NOMO-1 treated with DMSO at 0.1 percent for 48 hours (cell line): ENCODE measurements around the gene EOLA1.
"Not testable (repeated sequence)": the region's sequence is repeated elsewhere in the genome, so short reads cannot be mapped to it uniquely, and the experiment has no call there.

Experiments used
- DNase-seq: peaks from one replicate; lab custom pipeline; 2025; ENCODE audit not compliant: unreplicated experiment; lab: John Stamatoyannopoulos, UW

Gene EOLA1

DNA sequence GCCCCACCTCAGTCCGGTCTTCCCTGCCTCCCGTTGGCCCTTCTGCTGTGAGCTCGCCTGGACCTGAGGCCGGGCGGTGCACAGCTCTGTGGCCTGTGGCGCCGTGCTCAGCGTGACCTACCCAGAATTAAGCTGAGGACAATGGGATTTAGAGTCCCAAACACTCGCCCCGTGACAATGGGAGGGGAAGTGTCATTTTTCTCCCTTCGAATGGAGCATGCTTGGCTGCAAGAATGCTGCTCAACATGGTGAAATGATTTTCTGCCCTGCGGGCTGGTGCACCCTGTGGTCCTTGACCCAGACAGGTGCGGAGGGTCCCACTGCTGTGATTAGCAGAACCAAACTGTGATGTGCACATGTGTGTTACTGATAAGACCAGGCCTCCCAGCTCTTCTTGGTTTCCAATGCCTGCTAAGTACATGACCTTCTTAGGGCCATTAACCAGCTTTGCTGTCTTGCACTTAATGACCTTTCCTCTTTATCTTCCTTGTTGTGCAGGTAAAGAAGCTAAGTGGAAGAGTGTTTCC is 772 bp downstream of the EOLA1 start:
- DNase-seq, result no peak

DNA sequence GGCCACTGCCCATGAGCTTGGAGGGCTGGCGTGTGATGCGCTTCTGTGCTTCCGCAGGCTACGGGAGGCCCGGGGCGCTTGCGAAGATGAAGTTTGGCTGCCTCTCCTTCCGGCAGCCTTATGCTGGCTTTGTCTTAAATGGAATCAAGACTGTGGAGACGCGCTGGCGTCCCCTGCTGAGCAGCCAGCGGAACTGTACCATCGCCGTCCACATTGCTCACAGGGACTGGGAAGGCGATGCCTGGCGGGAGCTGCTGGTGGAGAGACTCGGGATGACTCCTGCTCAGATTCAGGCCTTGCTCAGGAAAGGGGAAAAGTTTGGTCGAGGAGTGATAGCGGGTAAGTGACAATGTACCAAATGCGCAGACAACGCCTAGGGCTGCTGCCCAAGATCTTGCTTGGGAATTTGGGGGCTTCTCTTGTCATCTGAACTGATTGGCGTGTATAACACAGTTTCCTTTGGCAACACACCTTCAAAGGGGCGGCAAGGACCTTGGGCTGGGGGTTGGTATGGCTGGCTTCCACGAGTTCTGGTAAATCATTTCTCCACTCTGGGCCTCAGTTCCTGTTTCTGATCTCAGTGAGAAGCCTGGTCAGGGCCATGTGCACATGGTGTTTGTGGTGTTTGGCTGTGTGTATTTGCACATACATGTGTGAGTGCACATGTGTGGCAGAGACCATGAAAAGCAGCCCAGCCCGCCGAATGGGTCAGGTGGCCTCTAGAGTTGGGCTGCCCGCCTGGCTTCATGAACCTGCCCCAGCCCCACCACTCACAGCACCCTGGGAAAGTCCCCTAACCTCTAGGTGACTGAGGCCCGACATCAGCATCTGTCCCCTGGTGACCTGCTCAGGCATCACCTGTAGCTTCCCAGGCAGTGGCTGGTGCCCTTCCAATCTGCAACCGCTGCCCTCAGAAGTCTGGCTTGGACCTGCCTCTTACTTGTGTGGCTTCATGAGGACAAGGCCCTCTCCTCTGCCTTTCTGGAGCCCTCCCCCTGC is 5.0 kb downstream of the EOLA1 start:
- DNase-seq, result not testable (repeated sequence)

DNA sequence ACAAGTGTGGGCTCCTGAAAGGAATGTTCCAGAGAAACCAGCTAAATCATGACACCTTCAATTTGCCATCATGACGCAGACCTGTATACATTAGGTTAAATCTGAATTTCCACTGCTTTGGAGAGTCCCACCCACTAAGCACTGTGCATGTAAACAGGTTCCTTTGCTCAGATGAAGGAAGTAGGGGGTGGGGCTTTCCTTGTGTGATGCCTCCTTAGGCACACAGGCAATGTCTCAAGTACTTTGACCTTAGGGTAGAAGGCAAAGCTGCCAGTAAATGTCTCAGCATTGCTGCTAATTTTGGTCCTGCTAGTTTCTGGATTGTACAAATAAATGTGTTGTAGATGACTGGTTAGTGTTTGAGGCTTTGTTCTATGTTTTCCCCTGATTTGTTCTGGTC is 6.2 kb downstream of the EOLA1 start:
- not testable (repeated sequence) for DNase-seq

DNA sequence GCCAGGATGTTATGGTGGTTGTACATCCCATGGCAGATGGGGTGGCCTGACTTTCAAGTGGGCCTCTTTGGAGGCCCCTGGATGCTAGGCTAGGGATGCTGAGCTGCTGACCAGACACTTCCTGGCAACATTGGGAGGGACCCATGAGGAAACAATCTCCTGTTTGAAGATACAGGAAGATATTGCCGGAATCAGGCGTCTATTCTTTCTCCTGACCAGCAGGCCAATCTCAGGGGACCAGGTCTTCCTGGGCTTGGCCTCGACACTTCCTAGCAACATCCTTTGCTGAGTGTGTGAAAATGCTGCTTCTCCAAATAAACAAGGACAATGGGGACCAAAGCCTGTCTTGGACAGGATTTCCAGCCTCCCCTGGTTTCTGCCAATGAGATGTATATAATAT is 7.0 kb downstream of the EOLA1 start:
- DNase-seq, result not testable (repeated sequence)

DNA sequence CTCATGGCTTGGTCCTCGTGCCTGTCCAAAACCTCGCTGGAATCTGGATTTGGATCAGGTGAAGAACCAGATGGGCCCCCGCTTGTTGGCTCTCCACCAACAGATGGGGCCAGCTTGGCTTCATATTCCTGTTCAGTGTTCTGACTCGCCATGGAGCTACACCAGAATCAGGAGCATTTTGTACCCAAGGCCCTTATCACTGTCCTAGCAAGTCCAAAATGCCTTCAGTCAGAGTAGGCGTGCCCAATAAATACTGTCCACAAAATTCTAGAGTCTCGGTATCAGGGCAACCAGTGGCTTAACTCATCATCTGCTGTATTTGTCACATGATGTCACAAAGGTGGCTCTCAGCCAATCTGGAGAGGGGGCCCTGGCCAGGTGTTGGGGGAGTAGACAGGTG is 8.9 kb downstream of the EOLA1 start, which contains the start of gene HSFX3:
Gene HSFX3 (minus strand): TSS at position 224 of the 400 bp plus-strand sequence. CDS start 72 bp downstream, at position 152.
- DNase-seq, result not testable (repeated sequence)

DNA sequence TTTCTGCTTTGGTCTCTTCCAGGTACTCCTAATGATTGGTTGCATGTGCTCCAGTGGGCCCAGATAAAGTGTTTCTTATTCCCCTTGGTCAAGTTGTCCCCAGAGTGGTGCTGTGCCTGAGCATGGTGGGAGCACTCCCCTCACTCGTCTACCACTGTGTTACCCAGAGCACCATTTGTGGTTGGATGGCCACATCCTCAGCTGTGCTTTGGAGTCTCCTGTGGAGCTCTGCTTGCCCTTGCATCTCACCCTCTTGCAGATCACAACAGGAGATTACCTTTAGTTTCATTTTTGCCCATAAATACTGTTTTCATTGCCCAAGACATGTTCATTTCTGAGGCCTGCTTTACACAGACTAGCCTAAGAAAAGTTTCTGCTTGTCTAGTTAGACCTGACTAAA is 9.6 kb downstream of the EOLA1 start:
- DNase-seq, result not testable (repeated sequence)

DNA sequence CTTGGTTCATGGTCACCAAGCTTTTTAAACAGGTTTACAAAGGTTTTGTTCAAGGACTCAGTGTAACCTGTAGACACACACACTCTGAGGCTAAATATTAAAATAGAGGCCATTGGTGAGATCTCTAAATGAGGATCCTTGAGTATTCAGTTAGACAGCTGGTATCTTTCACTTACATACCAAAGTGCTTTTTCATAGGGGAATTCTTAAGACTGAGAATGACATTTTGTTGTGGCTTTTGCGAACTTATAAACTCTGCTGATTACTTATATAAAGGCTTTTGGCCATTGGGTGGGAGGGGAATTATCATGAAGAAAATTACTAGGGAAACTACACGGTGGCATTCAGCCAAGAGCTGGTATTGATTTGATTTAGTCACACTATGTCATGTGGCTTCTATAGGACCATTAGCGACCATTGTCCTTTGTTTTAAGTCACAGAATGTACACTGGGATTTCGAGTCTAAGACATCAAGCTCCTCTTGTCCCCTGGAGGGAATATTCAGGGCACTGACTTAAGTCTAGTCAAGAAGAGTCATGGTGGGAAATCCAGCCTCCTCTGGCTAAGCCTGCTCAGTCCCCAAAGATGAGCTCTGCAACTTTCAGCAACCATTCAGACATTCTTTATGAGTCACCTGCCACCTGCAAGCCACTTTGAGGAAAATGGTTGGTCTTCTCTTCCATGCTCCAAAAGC is 10.6 kb downstream of the EOLA1 start:
- DNase-seq, result not testable (repeated sequence)

DNA sequence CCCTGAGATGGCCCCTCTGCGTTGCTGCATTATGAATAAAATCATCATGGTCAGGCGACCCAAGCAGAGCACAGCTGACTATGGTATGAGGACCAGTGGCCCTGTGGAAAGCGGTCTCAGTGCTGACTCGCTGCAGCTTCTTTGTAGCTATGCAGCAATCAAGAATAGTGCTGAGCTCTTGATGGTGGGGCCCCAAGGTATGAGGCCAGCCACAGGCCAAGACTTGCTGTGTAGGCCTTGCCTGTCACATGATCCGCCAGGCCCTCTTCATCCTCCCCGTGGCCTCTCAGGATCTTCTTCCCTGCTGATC is 11.1 kb downstream of the EOLA1 start:
- not testable (repeated sequence) for DNase-seq

DNA sequence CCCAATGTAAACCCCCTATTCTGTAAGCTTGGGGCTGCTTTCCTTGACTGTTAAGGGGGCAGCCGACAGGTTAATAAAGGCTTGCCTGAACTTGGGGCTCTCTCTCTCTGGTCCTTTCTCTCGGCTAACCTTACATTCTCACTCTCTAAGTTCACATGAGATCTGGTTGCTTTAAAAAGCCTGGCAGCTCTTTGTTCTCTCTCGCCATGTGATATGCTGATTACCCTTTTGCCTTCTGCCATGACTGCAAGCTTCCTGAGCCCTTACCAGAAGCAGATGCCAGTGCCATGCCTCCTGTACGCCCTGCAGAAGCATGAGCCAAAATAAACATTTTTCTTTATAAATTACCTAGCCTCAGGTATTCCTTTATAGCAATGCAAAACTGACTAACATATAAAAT is 14.4 kb downstream of the EOLA1 start:
- not testable (repeated sequence) for DNase-seq

DNA sequence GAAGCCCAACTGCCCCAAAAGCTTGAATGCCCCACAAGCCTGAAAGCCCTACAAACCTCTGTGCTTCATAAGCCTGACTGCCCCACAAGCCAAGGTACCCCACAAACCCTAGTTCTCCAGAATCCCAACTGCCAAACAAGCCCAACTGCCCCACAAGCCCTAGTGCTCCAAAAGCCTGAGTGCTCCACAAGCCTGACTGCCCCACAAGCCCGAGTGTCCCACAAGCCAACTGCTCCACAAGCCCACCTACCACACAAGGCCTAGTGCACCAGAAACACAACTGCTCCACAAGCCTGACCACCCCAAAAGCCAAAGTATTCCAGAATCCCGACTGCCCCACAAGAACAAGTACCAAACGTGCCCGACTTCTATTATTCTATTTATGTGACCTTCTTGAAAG is 22.5 kb downstream of the EOLA1 start:
- DNase-seq, result no peak

DNA sequence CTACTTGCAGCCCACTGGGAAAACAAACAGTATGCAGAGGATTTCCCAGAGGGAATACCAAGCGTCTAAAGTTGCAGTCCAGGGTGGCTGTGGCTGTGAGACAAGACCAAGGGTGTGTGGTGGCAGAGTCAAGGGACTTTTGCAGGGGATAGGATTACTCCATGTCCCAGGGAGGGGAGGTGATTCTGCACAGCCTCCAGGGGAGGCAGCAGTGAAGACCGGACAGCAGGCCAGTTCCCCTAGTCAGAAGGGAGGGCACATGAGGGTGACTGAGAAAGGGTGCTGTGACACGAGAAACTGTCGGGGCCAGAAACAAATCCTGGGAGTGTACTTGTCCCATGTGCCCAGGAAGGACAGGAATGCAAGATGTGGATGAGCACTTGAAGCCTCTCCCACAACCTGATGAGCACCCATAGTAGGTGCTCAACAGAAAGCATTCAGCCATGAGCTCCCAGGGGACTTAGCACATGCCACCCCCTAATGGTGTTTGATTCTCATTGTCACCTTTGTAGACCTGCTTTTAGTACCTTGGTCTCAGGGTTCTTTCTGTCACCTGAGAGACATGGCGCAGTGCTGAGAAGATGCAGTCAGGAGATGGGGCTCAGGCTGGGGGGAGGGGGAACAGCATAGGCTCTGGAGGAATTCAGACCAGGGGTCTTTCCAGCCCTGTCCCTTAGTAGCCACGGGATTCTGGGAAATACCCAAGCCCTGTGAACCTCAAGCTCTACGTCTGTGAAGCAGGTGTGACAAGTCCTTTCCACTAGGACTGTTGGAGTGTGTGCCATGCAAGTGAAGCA is 27.0 kb downstream of the EOLA1 start:
- DNase-seq, result no peak

DNA sequence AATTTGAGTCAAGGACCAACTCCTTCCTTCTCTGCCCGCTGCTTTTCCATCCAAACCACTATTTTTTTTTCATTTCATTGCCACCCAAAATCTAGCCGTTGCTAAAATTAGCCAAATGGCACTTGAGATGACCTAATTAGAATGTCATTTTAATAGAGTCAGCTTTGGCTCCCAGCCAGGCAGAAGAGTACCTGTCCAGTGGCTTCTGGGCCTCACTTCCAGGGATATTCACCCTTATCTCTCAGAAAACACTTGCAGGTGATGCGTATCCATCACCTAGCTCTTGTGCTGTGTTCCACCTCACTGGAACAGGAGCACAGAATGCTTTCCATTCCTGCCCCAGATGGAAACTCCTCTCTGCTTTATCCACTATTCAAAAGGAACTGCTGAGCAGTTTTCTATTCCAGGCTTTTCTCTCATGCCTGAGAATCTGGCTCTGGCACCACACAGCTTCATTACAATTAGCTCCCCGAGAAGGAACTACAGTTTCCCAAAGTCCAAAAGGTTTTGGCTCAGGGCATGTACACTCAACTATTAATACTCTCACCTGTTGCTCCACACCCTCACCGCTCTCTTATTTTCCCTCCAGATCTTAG is 28.0 kb downstream of the EOLA1 start:
- DNase-seq, result no peak

DNA sequence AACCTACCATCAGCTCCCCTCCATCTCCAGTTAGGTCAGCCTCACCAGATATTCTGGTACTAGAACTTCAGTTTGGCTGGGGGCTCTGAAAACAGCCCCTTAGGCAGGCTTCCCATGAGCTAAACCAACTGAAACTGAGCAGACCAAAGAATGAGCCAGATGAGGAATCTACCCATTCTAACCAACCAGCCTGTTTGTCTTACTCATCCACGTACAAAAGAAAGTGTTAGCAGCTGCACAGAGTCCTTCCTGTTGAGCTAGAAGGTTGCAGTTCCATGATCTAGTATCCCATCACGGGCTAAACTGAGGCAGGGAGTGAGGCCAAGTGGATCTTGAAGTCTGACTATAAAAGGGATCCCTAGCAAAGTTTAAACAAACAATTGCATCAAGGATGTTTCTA is 29.0 kb downstream of the EOLA1 start:
- no peak for DNase-seq

DNA sequence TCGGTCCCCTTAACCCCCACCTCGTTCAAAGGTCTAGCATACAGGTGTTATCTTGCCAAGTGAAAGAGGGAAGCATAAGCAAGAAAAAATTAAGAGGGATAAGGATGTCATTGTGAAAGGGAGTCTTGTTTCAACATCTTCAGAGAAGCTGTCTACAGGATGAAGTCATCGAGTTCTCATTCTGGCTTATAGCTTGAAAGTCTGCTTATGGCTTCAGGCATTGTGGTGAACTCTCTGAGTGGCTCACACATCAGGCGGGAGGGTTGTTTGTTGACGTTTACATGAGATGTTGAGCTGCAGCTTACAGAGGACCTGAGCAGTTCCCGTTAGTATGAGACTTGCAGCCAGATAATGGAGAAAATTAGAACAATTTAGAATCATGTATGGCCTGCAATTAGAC is 29.9 kb downstream of the EOLA1 start:
- no peak for DNase-seq

DNA sequence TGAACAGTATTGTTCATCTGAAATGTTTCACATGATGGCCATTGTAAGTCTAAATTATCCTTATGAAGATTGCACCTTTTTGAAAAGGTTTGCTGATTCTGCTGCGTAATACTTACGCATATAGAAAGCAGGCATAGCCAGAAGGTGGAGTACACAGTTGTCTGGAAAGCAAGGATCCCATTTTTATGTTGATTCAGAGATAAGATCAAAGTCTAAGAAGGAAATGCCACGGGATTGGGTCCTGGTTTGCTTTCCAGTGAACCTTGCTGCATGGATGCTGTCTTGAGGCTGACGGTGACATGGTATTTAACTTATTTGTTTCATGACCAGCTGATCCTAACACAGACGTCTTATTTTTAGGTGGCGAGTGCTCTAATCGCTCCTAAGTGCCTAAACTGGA is 31.0 kb downstream of the EOLA1 start:
- no peak for DNase-seq

DNA sequence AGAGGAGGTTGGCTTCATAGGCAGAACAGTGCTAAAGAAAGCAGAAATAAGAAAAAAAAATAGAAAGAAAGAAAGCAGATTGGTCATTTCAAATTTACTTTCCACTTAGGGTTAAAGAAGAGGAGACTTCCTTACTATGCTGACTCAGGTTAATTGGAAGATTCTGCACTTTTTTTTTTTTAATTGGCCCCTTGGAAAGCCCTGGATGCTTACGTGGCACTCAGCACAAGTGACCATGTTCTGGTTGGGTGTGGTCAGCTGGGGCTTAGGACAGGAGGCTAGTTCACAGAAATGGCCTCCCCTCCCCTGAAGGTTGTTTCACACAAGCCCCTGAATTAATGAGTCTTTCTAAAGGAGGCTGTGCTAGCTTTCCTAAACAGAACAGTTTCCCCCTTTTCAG is 31.9 kb downstream of the EOLA1 start:
- no peak for DNase-seq

DNA sequence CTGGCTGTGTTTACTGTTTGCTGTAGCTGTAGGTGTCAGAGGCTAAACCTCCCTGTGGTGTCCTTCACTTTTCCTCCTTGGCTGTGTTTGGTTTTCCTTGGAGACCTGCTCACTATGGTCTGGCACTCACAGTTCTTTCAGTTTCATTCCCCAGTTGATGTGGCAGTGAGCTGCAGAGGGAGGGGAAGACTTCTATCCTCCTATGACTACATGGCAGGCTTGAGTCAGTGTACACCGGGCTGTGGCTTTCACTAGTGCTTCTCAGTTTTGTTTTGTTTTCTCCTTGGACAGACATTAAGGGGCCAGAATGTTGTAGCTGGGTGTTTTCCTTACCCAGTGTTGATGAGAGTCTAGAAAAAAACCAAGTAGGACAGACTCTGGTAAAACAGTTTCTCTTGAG is 32.6 kb downstream of the EOLA1 start:
- DNase-seq, result not testable (repeated sequence)

DNA sequence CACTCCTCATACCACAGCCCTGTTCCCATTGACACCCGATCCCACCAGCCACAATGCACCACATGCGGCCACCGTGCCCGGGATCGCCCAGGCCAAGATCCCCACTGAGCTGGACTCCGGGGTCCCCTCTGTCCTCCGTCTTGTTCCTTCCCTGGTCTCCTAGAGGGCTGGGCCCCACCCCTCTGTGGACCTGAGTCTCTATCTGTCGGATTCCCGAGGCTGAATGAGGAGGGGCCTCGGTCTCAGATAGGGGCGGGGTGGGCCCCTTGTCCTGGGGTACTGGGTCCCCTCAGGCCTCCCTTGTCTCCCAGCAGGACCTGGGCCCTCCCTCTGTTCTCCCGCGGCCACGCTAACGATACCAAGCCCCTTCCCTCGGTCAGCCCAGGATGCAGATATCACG is 44.8 kb downstream of the EOLA1 start:
- DNase-seq, result not testable (repeated sequence)

DNA sequence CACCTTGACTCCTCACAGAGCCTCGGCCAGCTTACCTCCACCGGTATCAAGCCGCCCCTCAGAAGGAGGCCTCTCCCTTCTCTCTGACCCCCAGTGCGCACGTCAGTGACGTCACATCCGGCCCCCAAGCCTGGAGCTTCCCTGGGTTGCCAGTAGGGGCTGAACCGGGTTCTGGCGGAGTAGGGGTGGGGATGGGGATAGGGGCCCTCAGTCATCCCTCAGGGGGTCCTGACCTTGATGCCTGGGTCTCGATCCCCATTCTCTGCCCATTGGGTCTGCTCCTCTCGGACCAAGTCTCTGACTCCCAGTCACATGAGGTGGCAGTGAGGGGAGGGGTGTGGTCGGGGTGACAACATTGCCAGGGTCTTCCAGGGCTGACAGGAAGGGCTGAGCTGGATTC is 46.5 kb downstream of the EOLA1 start, which contains the start of gene MAGEA9B:
Gene MAGEA9B (minus strand): TSS at position 101 of the 400 bp plus-strand sequence. CDS start 4,280 bp downstream, outside the sequence.
- not testable (repeated sequence) for DNase-seq

DNA sequence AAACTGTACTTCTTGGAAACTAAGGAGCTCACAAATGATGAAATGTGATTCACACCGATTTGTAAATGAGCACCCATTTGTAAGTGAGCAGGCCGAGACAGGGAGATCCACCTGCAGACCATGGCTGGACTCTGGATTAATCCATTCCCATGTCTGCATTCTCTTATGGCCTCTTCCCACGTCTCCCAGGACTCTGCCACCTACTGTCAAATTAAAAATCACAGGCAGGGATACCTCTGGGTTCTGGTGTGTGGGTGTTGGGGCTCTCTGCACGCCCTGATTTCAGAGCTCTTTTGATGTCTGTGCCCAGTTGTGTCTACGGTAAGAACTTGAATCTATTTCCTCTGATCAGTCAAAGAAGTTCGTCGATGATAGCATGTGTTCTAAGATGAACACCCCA is 50.2 kb downstream of the EOLA1 start:
- not testable (repeated sequence) for DNase-seq
